Activated naive CD8-positive, alpha-beta T cell treated with anti-CD3 and anti-CD28 coated beads, Interleukin-2, amount 50 U/mL, for 24 hours (primary cell): ENCODE data around the gene FTO.

ENCODE experiments used
- ATAC-seq: fragments of 150-1000 bp; cut with Tn5 transposase; one replicate; pipeline ENCODE4 v1.10.0; 2021
- DNase-seq: peaks from one replicate; pipeline ENCODE4 v3.0.0; 2021
- H3K27ac Mint-ChIP-seq: one replicate; pipeline ENCODE4 v1.8.0; 2021; ENCODE audit warnings: mild to moderate bottlenecking, mixed read lengths
- H3K27me3 Mint-ChIP-seq: one replicate; pipeline ENCODE4 v1.8.0; 2021; ENCODE audit warnings: mixed read lengths
- H3K36me3 Mint-ChIP-seq: one replicate; pipeline ENCODE4 v1.8.0; 2021; ENCODE audit warnings: low read depth, mixed read lengths
- H3K4me1 Mint-ChIP-seq: one replicate; pipeline ENCODE4 v1.8.0; 2021; ENCODE audit warnings: mixed read lengths
- H3K4me3 Mint-ChIP-seq: one replicate; pipeline ENCODE4 v1.8.0; 2021; ENCODE audit warnings: mild to moderate bottlenecking, moderate library complexity, mixed read lengths
- H3K9me3 Mint-ChIP-seq: one replicate; pipeline ENCODE4 v1.8.0; 2021; ENCODE audit warnings: mixed read lengths

FTO gene

GRCh38 chr16:53971616-53972015, 267.7 kb downstream of the FTO start:
- no peak for DNase-seq
- Mint-ChIP-seq H3K4me3 (no peak overlapping the region), H3K4me1 (no peaks in the 10 kb centered on the region), H3K36me3 (no peaks in the 10 kb centered on the region), H3K27ac (no peak overlapping the region), H3K27me3 (no peaks in the 10 kb centered on the region), H3K9me3 (no peaks in the 10 kb centered on the region)
- ATAC-seq, result no peak

DNA sequence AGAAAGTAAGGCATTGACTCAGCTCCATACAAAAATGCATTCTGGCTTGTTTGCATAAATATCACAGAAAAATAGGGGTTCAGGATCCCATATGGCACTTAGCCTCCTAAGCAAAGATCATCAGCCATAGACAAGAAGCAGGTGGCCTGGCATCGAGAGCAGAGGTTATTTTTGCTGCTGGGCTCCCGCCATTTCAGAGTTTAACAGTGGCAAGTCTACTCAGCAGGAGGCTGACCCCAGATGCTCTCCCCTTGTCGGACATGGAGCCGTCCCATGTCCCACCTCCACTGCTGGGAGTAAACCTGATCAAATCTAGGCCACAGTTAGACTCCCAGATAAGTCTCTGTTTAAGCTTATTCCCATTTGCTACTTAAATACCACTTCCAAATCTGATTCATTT, 269.1 kb downstream of the FTO start:
- Mint-ChIP-seq H3K9me3 (no peaks in the 10 kb centered on the region), H3K4me1 (no peaks in the 10 kb centered on the region), H3K4me3 (no peak overlapping the region), H3K36me3 (no peaks in the 10 kb centered on the region), H3K27me3 (no peaks in the 10 kb centered on the region), H3K27ac (no peak overlapping the region)
- no peak for DNase-seq
- no peak for ATAC-seq

GRCh38 chr16:53974484-53975080, 270.6 kb downstream of the FTO start:
- Mint-ChIP-seq H3K27ac (no peak overlapping the region), H3K4me3 (no peak overlapping the region), H3K4me1 (no peaks in the 10 kb centered on the region), H3K36me3 (peaks cover 2% of the 10 kb centered on the region), H3K9me3 (no peaks in the 10 kb centered on the region), H3K27me3 (no peaks in the 10 kb centered on the region)
- ATAC-seq (no peak), DNase-seq (no peak)

DNA sequence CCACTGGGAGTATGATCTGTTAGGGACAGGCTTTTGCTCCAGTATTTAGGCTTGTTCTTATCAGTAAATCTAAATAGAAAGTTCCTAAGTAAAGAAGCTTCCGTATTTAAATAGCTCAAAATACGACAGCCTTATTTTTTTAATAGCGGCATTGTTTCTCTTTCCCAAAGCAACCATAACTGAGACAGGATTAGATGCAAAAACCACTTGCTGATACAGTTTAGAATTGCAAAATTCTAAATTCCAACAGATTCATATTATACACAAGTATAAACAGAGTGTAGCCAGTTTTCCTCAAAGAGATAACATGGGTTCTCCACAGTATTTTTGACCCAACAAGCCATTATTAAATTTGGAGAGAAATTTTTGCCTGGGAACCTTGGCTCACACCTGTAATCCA, 276.7 kb downstream of the FTO start:
- H3K4me1 Mint-ChIP-seq, result no peaks in the 10 kb centered on the region

DNA sequence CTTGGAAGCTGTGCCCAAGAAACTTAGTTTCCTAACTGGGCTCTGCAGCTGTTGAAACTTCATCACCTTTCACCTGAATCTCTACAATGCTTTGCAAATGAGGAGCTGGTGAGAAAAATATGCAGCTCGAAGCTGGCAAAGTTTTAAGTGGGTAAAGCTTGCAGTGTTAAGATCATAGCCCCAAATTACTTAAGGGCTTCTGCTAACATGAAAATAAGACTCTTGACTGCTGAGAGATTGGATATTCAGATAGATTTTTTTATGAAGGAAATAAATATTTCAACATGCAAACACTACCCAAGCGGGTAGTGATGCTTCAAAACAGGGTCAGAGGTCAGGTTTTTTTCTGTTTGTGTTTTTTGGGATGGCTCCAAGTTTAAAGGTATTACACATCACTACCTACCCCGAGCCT, 278.7 kb downstream of the FTO start:
- Mint-ChIP-seq H3K27me3 (no peaks in the 10 kb centered on the region), H3K27ac (no peak overlapping the region), H3K36me3 (peaks cover 6% of the 10 kb centered on the region), H3K9me3 (no peaks in the 10 kb centered on the region), H3K4me1 (no peaks in the 10 kb centered on the region), H3K4me3 (no peak overlapping the region)
- DNase-seq (no peak), ATAC-seq (no peak)

More for the DNA sequence above, 276.7 kb downstream of the FTO start:
- Mint-ChIP-seq H3K9me3 (no peaks in the 10 kb centered on the region), H3K4me3 (no peak overlapping the region), H3K36me3 (peaks cover 6% of the 10 kb centered on the region), H3K27me3 (no peaks in the 10 kb centered on the region), H3K27ac (no peak overlapping the region)
- no peak for ATAC-seq
- no peak for DNase-seq

- DNase-seq (no peak), ATAC-seq (no peak)
- no peaks in the 10 kb centered on the region for H3K4me1 Mint-ChIP-seq
- H3K9me3 Mint-ChIP-seq, result no peaks in the 10 kb centered on the region
- peaks cover 4% of the 10 kb centered on the region for H3K36me3 Mint-ChIP-seq
- H3K4me3 Mint-ChIP-seq, result no peak overlapping the region
- H3K27ac Mint-ChIP-seq, result no peak overlapping the region
- no peaks in the 10 kb centered on the region for H3K27me3 Mint-ChIP-seq
Observed at GRCh38 chr16:53984936-53985335, 281.0 kb downstream of the FTO start.

DNA sequence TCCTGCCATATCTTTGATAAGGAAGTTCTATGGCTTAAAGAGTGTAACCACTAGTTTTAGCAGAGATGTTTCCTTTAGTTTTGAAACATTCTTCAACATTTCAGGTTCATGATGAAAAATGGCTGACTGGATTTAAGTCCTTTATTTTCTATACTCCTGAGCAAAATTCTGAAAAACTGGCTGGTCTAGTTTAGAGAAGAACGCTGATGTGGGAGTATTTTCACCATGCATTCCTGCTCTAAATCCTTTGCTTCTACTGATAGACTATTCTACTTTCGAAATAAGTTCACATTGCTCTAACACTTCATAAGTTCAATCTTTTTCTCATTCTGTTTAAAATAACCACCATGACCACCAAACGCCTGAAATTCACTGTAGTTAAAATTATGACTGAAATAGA, 281.9 kb downstream of the FTO start:
- Mint-ChIP-seq H3K36me3 (peaks cover 5% of the 10 kb centered on the region), H3K9me3 (no peaks in the 10 kb centered on the region), H3K4me3 (no peak overlapping the region), H3K4me1 (no peaks in the 10 kb centered on the region), H3K27ac (no peak overlapping the region), H3K27me3 (no peaks in the 10 kb centered on the region)
- DNase-seq (no peak), ATAC-seq (no peak)

DNA sequence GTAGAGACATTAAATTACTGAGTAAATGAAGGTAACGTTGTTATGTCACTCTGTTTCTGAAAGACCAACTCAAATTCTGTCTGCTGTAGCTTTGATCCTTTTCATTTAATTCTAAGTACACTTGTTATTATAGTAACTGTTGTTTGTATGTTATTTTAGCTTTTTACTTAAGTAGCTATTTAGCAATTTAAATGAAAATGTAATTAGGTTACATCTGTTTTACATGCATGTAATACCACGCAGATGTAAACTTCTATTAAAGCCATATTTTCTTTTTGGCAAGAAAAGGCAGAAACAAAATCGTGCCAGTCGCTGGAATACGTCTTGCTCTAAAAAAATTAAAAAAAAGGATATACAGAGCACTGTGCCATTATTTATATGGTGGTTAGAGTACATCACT, 282.8 kb downstream of the FTO start:
- no peak overlapping the region for H3K4me3 Mint-ChIP-seq
- H3K27ac Mint-ChIP-seq, result no peak overlapping the region
- no peaks in the 10 kb centered on the region for H3K4me1 Mint-ChIP-seq
- H3K36me3 Mint-ChIP-seq, result peaks cover 5% of the 10 kb centered on the region
- ATAC-seq (no peak), DNase-seq (no peak)
- H3K9me3 Mint-ChIP-seq, result no peaks in the 10 kb centered on the region
- H3K27me3 Mint-ChIP-seq, result no peaks in the 10 kb centered on the region

GRCh38 chr16:53988136-53988535, 284.2 kb downstream of the FTO start:
- ATAC-seq (no peak), DNase-seq (no peak)
- H3K27ac Mint-ChIP-seq, result no peak overlapping the region
- H3K9me3 Mint-ChIP-seq, result no peaks in the 10 kb centered on the region
- peaks cover 5% of the 10 kb centered on the region for H3K36me3 Mint-ChIP-seq
- no peak overlapping the region for H3K4me3 Mint-ChIP-seq
- H3K4me1 Mint-ChIP-seq, result no peaks in the 10 kb centered on the region
- H3K27me3 Mint-ChIP-seq, result no peaks in the 10 kb centered on the region

- H3K27ac Mint-ChIP-seq, result no peak overlapping the region
- DNase-seq (no peak), ATAC-seq (no peak)
- no peaks in the 10 kb centered on the region for H3K4me1 Mint-ChIP-seq
- no peaks in the 10 kb centered on the region for H3K27me3 Mint-ChIP-seq
- H3K9me3 Mint-ChIP-seq, result no peaks in the 10 kb centered on the region
- peaks cover 6% of the 10 kb centered on the region for H3K36me3 Mint-ChIP-seq
- no peak overlapping the region for H3K4me3 Mint-ChIP-seq
Observed at GRCh38 chr16:53989597-53989996, 285.6 kb downstream of the FTO start.

- Mint-ChIP-seq H3K27me3 (no peaks in the 10 kb centered on the region), H3K36me3 (peaks cover 3% of the 10 kb centered on the region), H3K4me3 (no peak overlapping the region), H3K9me3 (no peaks in the 10 kb centered on the region), H3K4me1 (no peaks in the 10 kb centered on the region), H3K27ac (no peak overlapping the region)
- ATAC-seq (no peak), DNase-seq (no peak)
Observed at GRCh38 chr16:53991754-53992378, 287.9 kb downstream of the FTO start.

GRCh38 chr16:53995378-53995777, 291.4 kb downstream of the FTO start:
- DNase-seq (no peak), ATAC-seq (no peak)
- no peak overlapping the region for H3K4me3 Mint-ChIP-seq
- no peaks in the 10 kb centered on the region for H3K4me1 Mint-ChIP-seq
- no peaks in the 10 kb centered on the region for H3K9me3 Mint-ChIP-seq
- H3K27me3 Mint-ChIP-seq, result no peaks in the 10 kb centered on the region
- H3K27ac Mint-ChIP-seq, result no peak overlapping the region
- H3K36me3 Mint-ChIP-seq, result peaks cover 3% of the 10 kb centered on the region

DNA sequence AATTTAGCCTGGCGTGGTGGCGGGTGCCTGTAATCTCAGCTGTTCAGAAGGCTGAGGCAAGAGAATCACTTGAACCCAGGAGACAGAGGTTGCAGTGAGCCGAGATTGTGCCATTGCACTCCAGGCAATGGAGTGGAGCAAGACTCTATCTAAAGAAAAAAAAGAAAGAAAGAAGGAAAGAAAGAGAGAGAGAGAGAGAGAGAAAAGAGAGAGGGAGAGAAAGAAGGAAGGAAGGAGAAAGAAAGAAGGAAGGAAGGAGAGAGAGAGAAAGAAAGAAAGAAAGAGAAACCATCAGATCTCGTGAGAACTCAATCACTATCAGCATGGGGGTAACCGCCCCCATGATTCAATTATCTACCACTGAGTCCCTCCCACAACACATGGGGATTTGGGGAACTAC, 293.0 kb downstream of the FTO start:
- Mint-ChIP-seq H3K4me3 (no peak overlapping the region), H3K4me1 (no peaks in the 10 kb centered on the region), H3K27me3 (no peaks in the 10 kb centered on the region), H3K27ac (no peak overlapping the region), H3K9me3 (no peaks in the 10 kb centered on the region), H3K36me3 (peaks cover 3% of the 10 kb centered on the region)
- ATAC-seq (no peak), DNase-seq (no peak)

GRCh38 chr16:53998024-53998810, 294.3 kb downstream of the FTO start:
- H3K27me3 Mint-ChIP-seq, result no peaks in the 10 kb centered on the region

GRCh38 chr16:53998966-53999522, 295.1 kb downstream of the FTO start:
- ATAC-seq (no peak), DNase-seq (no peak)
- Mint-ChIP-seq H3K27me3 (no peaks in the 10 kb centered on the region), H3K27ac (no peak overlapping the region), H3K4me1 (no peaks in the 10 kb centered on the region), H3K36me3 (peaks cover 3% of the 10 kb centered on the region), H3K9me3 (no peaks in the 10 kb centered on the region), H3K4me3 (no peak overlapping the region)

More at GRCh38 chr16:53998024-53998810, 294.3 kb downstream of the FTO start:
- Mint-ChIP-seq H3K9me3 (no peaks in the 10 kb centered on the region), H3K4me3 (no peak overlapping the region), H3K36me3 (peaks cover 3% of the 10 kb centered on the region), H3K4me1 (no peaks in the 10 kb centered on the region), H3K27ac (no peak overlapping the region)
- DNase-seq (no peak), ATAC-seq (no peak)
